ENCODE data around the gene SLC39A7. TPM values are rescaled to one million over a fixed set of nuclear protein-coding genes. Genes with fewer than 3 reads are reported as not detected.
A peak's percentile ranks its signal among the peaks of the same experiment; 100 is the strongest.

The SLC39A7 gene
- total and polyA plus RNA-seq, 8 donors = 41.6 to 111 (median 64.5) TPM

GRCh38 chr6:33189164-33189563, 11.5 kb upstream of the SLC39A7 start:
- 78 to 93% methylated on average over 8 of the region's 8 CpGs for WGBS, 2 donors
- FAIRE-seq = no peak

GRCh38 chr6:33189625-33190448, 10.8 kb upstream of the SLC39A7 start:
- no peaks in the 10 kb centered on the region for H3K9me3 ChIP-seq
- peaks cover 0 to 7% (median 0%) of the 10 kb centered on the region in 3 donors for H3K36me3 ChIP-seq
- 51 to 63% methylated on average over 7 of the region's 7 CpGs for WGBS, 2 donors
- no peak for TF ChIP-seq CTCF (IDR thresholded peaks at IDR 0.05)
- H3K27ac ChIP-seq = no peak overlapping the region
- FAIRE-seq = no peak
- ATAC-seq = no peak
- intact Hi-C loops (cut with DNase I) = no loop called here
- no peak overlapping the region for H3K4me3 ChIP-seq
- peaks cover 9 to 12% (median 11%) of the 10 kb centered on the region in 3 donors for H3K4me1 ChIP-seq
- H3K27me3 ChIP-seq = no peaks in the 10 kb centered on the region
- no peak for DNase-seq

More at GRCh38 chr6:33189164-33189563, 11.5 kb upstream of the SLC39A7 start:
- peaks cover 0 to under 1% (median 0%) of the 10 kb centered on the region in 3 donors for H3K36me3 ChIP-seq
- H3K4me3 ChIP-seq = no peak overlapping the region
- H3K9me3 ChIP-seq = no peaks in the 10 kb centered on the region
- no peaks in the 10 kb centered on the region for H3K27me3 ChIP-seq
- peak in 1 of 6 donors; percentile 45 for DNase-seq
- TF ChIP-seq CTCF (IDR thresholded peaks at IDR 0.05) = no peak
- no peak overlapping the region for H3K27ac ChIP-seq
- peaks cover 9 to 12% (median 11%) of the 10 kb centered on the region in 3 donors for H3K4me1 ChIP-seq
- intact Hi-C loops (cut with DNase I) = no loop called here
- ATAC-seq = no peak

GRCh38 chr6:33190504-33191107, 10.1 kb upstream of the SLC39A7 start:
- peaks cover 9 to 12% (median 11%) of the 10 kb centered on the region in 3 donors for H3K4me1 ChIP-seq
- no peak overlapping the region for H3K27ac ChIP-seq
- H3K9me3 ChIP-seq = no peaks in the 10 kb centered on the region
- TF ChIP-seq CTCF (IDR thresholded peaks at IDR 0.05) = no peak
- FAIRE-seq (no peak), ATAC-seq (no peak), DNase-seq (no peak)
- no peaks in the 10 kb centered on the region for H3K27me3 ChIP-seq
- intact Hi-C loops (cut with DNase I) = no loop called here
- no peak overlapping the region for H3K4me3 ChIP-seq
- 70 to 78% methylated on average over 11 of the region's 11 CpGs for WGBS, 2 donors
- peaks cover 0 to 12% (median 6%) of the 10 kb centered on the region in 3 donors for H3K36me3 ChIP-seq

GRCh38 chr6:33191383-33192104, 9.1 kb upstream of the SLC39A7 start:
- FAIRE-seq (no peak), DNase-seq (peak in 4 of 6 donors; percentile 58 to 82 (median 72)), ATAC-seq (peak; percentile 32 to 70 (median 48))
- Histone ChIP-seq H3K4me3 (no peak overlapping the region), H3K27me3 (no peaks in the 10 kb centered on the region), H3K27ac (no peak overlapping the region), H3K36me3 (peaks cover 0 to 22% (median 15%) of the 10 kb centered on the region in 3 donors), H3K4me1 (peaks cover 9 to 12% (median 11%) of the 10 kb centered on the region in 3 donors), H3K9me3 (no peaks in the 10 kb centered on the region)
- intact Hi-C loops (cut with DNase I) = no loop called here
- no peak for TF ChIP-seq CTCF (IDR thresholded peaks at IDR 0.05)
- 25 to 31% methylated on average over 8 of the region's 8 CpGs for WGBS, 2 donors
